ENCODE measurements around the gene PLXNA3.

PLXNA3 gene

DNA sequence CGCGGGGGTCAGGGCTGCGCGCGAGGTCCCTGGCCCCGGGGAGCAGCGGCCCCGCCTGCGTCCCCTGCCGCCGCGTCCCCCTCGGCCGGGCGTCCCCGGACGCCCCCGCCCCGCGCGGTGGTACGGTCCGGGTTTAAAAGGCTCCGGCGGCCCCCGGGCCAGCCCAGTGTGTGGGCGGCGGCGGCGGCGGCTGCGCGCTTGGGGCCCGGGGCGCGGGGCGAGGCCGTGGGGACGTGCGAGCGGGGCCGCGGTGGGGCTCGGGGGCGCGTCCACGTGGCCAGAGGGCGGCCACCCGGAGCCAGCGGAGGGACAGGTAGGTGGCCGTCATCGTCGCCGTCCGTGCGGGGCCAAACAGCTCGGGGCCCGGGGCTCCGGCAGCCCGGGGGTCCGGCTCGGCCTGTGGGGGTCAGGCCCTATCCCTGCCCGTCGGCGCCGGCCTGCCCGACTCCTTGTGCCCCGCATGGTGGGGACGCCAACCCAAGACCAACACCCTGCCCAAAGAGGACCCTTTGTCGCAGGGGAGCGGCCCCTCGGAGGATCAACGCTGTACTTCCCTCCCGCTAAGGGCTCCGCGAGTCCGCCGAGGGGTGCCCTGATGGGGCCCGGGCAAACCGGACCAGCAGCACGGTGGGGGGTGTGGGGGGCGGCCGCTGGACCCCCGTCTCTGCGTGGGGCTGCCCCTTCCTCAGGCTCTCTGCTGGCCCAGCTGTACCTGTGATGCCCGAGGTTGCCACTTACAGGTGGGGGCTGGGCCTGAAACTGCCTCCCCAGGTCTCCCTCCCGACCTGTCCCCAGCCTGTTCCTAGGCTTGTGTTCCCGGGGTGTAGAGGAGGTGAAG, at the start of gene PLXNA3:
Gene PLXNA3, plus strand, starts transcription at position 166 of the 838 bp plus-strand sequence. CDS start 1,903 bp downstream, outside the sequence.
- DNase-seq (ENCODE audit: low spot score) = no peak

DNA sequence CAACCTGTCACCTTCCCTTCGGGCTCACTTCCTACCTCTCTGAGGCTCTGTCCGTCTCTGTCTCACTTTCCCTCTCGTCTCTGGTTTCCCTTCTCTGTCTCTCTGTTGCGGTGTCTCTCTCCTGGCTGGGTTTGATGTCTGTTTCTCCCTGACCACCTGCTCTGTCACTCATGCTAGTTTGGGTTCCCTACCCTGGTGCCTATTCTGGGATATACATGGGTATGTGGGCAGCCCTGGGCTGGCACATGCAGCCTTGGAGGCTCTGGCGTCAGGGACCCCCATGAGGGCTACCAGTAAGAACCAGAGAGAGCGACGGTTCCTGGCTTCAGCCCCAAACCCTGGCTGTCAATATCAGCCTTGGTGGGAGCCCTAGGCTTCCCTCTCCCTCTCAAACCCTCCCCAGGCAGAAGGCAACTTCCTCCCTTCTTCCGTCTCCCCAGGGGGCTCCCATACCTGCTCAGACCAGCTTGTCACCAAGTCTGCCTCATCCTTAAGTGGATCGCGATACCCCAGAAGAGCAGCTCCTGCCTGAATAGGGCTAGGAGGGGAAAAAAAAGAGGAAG, 49.3 kb upstream of the PLXNA3 start:
- no peak for DNase-seq (ENCODE audit: low spot score)

GRCh38 chrX:154409222-154409871, 48.7 kb upstream of the PLXNA3 start, which contains the start of gene DNASE1L1:
DNASE1L1 (minus strand) TSS chrX:154409254; CDS start chrX:154405568, 3,686 bp downstream.
- peak; percentile 91 for DNase-seq (ENCODE audit: low spot score)

DNA sequence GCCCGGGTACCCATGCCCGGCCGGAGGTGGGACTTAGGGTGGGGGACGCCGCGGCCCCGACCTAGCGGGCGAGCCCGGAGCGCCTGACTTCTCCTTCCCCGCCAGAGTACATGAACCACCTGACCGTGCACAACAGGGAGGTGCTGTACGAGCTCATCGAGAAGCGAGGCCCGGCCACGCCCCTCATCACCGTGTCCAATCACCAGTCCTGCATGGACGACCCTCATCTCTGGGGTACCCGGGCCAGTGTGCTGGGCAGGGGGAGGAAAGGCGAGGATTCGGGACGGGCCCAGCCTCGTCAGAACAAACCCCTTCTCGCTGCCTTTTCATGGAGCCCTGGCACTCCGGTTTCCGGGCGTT, 46.1 kb upstream of the PLXNA3 start:
- peak; percentile 56 for DNase-seq (ENCODE audit: low spot score)

- no peak for DNase-seq (ENCODE audit: low spot score)
These were observed 45.6 kb upstream of the PLXNA3 start for GRCh38 chrX:154412468-154412867.

DNA sequence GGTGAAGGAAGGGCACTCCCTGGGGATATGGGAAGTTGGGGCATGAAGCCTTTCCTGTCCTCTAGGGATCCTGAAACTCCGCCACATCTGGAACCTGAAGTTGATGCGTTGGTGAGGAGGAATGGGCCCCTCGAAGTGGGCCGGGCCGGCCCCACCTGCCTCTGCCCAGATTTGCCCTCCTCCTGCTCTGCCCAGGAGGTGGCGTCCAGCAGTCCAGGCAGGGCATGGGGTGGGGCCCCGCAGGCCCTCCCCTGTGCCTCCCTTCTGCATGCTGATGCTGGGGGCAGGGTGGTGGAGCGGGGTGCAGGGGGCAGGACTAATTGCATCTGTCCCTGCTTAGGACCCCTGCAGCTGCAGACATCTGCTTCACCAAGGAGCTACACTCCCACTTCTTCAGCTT, 44.9 kb upstream of the PLXNA3 start:
- DNase-seq (ENCODE audit: low spot score) = no peak

GRCh38 chrX:154417157-154417556, 40.9 kb upstream of the PLXNA3 start:
- DNase-seq (ENCODE audit: low spot score) = no peak

DNA sequence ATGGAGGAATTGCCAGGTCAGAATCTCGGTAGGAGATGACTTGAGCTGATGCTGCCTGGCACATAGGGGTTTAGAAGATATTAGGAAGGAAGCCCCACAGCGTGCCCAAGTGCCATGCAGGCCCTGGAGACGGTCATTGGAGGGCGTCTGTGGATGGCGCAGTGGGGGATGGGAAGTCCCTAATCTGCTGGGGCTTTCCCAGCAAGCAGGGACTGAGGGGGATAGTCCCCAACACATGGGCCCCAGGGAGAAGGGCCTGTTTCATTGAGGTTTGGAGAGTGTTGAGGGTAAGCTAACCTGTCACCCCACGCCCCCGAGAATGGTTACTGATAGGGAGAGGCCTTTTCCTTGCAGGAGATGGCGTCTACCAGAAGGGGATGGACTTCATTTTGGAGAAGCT, 38.9 kb upstream of the PLXNA3 start:
- DNase-seq (ENCODE audit: low spot score) = no peak

DNA sequence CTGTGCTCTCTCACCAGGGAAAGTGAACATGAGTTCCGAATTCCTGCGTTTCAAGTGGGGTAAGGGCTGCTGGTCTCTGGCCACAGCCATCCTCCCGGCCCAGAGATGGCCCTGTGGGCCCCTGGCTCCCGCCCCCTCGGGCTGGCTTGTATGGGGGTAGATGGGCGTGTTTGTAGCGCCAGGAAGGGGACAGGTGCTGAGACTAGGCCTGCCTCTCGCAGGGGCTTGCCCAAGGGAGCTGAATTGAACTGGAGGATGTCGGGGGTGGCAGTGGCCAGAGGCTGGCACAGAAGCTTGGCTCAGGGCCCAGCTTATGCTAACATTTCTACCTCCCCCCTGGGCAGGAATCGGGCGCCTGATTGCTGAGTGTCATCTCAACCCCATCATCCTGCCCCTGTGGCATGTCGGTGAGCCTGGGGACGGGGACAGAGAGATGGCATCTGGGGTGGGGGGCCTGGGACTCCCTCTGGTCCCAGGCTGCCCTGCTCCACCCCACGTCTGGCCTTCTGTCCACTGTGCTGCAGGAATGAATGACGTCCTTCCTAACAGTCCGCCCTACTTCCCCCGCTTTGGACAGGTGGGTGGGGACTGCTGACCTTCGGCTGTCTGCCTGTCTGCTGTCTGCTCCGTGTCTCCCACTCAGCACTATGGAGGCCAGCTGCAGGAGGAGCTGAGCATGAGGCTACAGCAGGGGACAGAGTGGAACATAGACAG, 38.2 kb upstream of the PLXNA3 start:
- no peak for DNase-seq (ENCODE audit: low spot score)

DNA sequence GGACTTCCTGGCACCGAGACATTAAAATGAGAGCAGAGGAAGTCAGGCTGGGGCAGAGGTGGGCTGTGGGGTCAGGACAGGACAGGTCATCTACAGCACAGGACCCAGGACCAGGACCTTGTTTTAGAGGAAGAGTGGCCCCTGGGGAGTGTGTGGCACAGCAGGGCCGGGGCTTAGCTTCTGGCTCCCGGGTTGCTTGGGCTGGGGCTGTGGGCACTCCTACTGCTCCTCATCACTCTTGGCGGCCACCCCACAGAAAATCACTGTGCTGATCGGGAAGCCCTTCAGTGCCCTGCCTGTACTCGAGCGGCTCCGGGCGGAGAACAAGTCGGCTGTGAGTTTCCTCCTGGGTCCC, 37.7 kb upstream of the PLXNA3 start:
- DNase-seq (ENCODE audit: low spot score) = no peak

DNA sequence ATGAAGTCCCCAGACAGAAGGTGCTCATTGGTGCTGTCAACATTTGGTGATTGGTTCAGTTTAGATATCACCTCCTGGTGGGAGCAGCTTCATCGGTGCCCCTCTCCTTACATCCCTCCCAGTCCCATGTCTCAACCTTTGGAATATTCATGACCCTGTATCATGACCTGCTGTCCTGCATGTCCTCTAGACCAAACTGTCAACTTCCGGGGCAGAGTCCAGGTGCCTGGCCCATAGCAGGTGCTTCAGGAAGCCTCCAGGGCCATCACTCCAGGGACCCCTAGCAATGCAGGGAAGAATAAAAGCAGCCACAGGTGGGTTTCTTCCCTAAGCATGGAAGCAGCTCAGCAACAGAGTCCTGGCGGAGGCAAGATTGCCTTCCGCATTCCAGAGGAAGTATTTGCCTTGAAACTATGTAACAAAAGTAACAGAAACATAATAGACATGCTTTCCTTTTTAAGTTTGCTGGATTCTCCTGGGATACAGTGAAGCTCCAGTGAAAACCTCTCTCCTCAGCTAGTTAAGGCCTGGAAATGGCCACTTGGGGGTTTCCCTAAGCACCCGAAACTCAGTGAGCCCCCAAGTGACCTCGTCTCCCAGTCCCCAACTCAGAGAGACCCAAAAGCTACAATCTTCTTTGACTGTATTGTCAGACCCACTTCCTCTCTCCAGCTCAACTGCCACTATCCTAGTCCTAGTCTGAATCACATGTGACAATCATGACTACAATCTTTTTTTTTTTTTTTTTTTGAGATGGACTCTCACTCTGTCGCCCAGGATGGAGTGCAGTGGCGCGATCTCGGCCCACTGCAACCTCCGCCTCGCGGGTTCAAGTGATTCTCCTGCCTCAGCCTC, 30.9 kb upstream of the PLXNA3 start:
- no peak for DNase-seq (ENCODE audit: low spot score)

DNA sequence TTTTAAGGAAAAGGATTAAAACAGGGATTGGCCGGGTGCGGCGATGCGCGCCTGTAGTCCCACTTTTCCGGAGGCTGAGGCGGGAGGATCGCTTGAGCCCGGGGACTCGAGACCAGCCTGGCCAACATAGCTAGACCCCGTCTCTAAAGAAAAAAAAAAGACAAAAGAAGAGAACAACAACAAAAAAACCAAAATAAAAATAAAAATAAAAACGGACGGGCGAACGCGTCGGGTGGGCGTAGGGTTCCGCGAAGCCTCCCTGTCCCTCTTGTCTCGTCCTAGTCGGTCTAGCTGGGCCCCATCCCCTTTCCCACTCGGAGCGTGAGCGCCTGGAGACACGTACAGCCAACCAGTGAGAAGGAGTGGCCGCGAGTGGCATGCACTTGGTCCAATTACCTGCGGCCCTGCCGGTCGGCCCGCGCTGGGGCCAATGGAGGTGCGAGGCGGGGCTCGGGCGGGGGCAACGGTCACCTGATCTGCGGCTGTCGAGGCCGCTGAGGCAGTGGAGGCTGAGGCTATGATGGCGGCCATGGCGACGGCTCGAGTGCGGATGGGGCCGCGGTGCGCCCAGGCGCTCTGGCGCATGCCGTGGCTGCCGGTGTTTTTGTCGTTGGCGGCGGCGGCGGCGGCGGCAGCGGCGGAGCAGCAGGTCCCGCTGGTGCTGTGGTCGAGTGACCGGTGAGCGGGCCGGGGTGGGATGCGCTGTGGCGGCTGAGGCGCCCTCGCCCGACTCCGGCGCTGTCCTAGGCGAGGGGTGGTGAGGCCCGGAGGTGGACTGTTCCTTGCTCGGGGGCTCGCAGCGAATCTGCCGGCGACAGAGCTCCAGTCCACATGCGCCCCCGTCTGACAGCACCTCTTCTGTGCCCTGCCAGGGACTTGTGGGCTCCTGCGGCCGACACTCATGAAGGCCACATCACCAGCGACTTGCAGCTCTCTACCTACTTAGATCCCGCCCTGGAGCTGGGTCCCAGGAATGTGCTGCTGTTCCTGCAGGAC, 29.6 kb upstream of the PLXNA3 start, which contains the start of gene ATP6AP1:
Gene ATP6AP1, plus strand, starts transcription at position 502 of the 996 bp plus-strand sequence. Its CDS starts 16 bp downstream, at position 518.
- peak; percentile 91 for DNase-seq (ENCODE audit: low spot score)

- no peak for DNase-seq (ENCODE audit: low spot score)
These were observed 28.4 kb upstream of the PLXNA3 start for GRCh38 chrX:154429711-154430110.

- no peak for DNase-seq (ENCODE audit: low spot score)
These were observed 27.6 kb upstream of the PLXNA3 start for GRCh38 chrX:154430479-154430878.

DNA sequence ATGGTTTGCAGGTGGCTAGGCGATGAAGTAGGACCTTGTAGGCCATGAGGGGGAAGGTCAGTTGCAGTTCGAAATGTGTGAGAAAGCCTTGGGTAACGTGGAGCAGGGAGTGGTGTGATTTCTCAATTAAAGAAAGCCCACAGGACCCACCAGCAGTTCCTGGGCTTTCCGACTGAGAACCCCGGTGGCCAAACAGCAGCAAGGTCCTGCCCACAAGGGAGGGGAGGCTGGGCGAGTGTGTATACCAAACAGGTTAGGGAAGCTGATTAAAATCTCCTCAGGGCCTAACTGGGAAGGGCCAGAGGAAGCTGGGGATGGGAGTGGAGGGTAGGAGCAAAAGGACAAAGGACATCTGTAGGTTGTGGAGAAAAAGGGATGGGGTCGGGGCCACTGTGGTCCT, 27.2 kb upstream of the PLXNA3 start:
- no peak for DNase-seq (ENCODE audit: low spot score)

GRCh38 chrX:154431341-154431740, 26.7 kb upstream of the PLXNA3 start:
- DNase-seq (ENCODE audit: low spot score) = no peak

DNA sequence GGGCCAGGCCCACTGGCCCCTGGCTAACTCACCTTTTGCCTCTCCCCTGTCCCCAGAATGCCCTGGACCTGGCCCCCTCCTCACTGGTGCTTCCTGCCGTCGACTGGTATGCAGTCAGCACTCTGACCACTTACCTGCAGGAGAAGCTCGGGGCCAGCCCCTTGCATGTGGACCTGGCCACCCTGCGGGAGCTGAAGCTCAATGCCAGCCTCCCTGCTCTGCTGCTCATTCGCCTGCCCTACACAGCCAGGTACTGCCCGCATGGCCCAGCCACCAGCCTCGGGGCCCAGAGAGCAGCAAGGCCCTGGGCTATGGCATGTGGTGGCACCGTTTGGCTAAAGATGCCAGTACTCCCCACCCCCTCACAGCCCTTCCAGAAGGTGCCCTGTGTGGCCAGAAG, 25.9 kb upstream of the PLXNA3 start:
- DNase-seq (ENCODE audit: low spot score) = no peak

DNA sequence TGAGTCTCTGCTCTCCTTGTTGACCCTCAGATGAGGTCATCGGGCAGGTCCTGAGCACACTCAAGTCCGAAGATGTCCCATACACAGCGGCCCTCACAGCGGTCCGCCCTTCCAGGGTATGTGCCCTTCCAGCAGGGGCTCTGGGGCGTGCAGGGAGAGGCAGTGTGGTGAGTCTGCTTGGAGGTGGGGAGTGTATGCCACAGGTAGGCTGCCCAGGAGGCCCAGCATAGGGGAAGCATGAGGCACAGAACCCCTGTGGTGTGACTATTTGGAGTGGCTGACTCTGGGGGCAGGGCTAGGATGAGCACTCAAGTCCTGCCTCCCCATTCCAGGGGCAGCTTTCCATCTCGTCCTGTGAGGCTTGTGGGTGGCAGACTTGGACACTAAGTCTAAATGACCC, 24.5 kb upstream of the PLXNA3 start:
- no peak for DNase-seq (ENCODE audit: low spot score)

GRCh38 chrX:154434394-154435168, 23.5 kb upstream of the PLXNA3 start:
- no peak for DNase-seq (ENCODE audit: low spot score)

Data from RKO (cell line).